Inflammatory macrophage (primary cell): ENCODE measurements around the gene ING3.
"Not testable (repeated sequence)": the region's sequence is repeated elsewhere in the genome, so short reads cannot be mapped to it uniquely, and the experiment has no call there.

Experiments used
- DNase-seq, 2 donors: peaks; one replicate each; pipeline ENCODE4 v3.0.0-alpha.2; 2020 to 2022

The ING3 gene

GRCh38 chr7:120951826-120952225 lies 1.2 kb downstream of the ING3 start:
- no peak for DNase-seq

GRCh38 chr7:120955577-120956149 lies 5.1 kb downstream of the ING3 start:
- DNase-seq: no peak

DNA sequence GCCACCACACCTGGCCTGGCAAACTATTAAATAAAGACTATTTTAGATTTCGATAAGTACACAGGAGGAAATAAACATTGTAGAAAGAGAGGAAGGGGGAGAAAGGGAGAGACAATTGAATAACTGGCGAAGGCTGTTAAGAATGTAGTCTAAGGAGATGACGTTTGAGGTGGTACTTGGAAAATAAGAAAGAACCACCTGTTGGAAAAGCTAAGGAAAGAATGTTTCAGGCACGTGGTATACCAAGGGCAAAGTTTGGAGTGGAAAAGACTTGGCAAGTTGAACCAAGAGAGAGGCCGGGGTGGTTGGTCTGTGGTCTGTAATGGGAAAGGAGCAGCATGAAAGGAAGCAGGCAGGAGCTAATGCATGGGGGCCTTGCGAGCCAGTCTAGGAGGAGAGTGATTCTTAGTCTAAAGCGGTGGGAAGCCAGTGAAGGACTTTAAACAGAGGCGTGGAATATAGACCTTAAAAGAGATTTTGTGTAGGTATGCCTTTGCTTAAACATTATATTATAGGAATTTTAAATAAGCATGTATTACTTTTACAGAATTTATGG lies 9.4 kb downstream of the ING3 start:
- no peak for DNase-seq

- no peak for DNase-seq
Measured at GRCh38 chr7:120960714-120961113, 10.1 kb downstream of the ING3 start.

DNA sequence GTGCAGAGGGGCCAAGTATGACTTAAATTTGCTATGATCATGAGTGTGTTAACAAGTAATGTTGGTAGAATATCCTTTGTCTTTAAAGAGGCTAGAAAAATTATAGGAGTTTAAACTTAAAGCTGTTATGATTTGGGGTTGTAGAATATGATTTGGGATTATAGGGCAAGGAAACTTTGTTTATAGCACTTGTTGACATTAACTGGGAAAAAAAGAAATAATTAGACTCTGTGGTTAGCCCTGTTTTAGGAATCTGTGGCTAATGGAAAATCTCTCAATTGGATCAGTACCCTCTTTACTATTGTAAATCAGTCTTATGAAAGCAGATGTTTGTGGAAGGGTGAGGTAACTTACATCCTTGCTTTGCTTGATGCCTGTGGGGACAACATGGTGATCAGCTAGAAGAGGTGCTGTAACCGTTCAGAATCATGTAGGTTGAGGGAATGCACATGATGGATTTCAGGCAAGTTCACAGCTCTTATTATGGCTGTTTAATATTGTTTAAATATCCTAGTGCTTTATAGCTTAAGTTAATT lies 11.1 kb downstream of the ING3 start:
- no peak for DNase-seq

DNA sequence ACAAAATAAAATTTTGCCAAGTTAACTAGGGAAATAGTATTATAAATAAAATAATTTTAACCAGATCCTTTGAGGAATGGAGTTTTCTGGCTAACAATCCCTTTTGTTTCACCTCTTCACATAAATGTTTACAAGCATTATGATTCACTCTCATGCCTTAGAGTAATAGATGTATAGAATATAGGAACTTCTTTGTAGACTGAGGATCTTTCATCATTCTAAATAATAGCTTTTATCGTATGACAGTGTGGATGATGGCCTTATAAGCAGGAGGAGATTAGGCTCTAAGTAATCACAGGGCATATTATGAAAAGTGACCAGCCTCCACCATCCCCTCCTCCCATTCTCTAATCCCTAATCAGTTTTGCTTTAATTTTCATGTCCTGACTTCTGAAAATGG lies 13.5 kb downstream of the ING3 start:
- no peak for DNase-seq

GRCh38 chr7:120966961-120967360 lies 16.4 kb downstream of the ING3 start:
- no peak for DNase-seq

GRCh38 chr7:120973849-120974248 lies 23.3 kb downstream of the ING3 start:
- peak; percentile 24 to 46 for DNase-seq

- no peak for DNase-seq
Measured at GRCh38 chr7:120979765-120980499, 29.4 kb downstream of the ING3 start.

GRCh38 chr7:120981117-120981516 lies 30.5 kb downstream of the ING3 start:
- no peak for DNase-seq

GRCh38 chr7:120981888-120982615 lies 31.5 kb downstream of the ING3 start:
- no peak for DNase-seq

DNA sequence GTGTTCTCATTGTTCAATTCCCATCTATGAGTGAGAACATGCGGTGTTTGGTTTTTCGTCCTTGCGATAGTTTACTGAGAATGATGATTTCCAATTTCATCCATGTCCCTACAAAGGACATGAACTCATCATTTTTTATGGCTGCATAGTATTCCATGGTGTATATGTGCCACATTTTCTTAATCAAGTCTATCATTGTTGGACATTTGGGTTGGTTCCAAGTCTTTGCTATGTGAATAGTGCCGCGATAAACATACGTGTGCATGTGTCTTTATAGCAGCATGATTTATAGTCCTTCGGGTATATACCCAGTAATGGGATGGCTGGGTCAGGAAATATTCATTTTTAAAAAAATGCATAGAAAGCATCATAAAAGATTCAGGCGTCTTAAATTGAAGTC lies 33.0 kb downstream of the ING3 start:
- DNase-seq: not testable (repeated sequence)

DNA sequence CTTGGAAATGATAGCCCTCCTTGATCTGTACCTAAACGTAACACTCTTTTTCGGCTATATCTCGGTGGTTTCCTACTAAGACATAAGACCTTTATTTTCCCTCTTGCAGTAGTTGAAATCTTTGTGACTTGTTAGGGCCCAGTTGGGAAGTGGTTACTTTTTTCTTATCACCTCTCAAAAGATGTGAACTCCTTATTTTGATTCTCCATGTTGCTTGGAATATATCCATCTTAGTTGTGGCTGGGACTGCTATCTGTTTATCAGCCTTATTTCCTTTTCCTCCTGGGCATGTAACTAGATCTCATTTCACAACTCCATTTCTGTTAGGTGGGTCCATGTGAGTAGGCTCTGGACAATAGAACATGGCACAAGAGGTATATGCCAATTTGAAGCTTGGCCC lies 33.8 kb downstream of the ING3 start:
- no peak for DNase-seq

GRCh38 chr7:120985130-120985758 lies 34.7 kb downstream of the ING3 start:
- DNase-seq: no peak

GRCh38 chr7:120985839-120986238 lies 35.3 kb downstream of the ING3 start:
- DNase-seq: no peak

GRCh38 chr7:120986650-120987049 lies 36.1 kb downstream of the ING3 start:
- no peak for DNase-seq

- no peak for DNase-seq
Measured at GRCh38 chr7:120987280-120987679, 36.7 kb downstream of the ING3 start.

- DNase-seq: peak; percentile 90 to 93
Measured at GRCh38 chr7:120987683-120988590, 37.4 kb downstream of the ING3 start.

- DNase-seq: peak; percentile 61 to 77
Measured at GRCh38 chr7:120988591-120989256, 38.1 kb downstream of the ING3 start, which contains the start of gene CPED1. Gene CPED1 (plus strand): TSS chr7:120988711. CDS start chr7:120989622, 911 bp downstream.

- DNase-seq: no peak
Measured at GRCh38 chr7:120989257-120990220, 39.0 kb downstream of the ING3 start.
